GM23338 (cell line): ENCODE measurements around the gene ADORA1. TPM values are rescaled to one million over a fixed set of nuclear protein-coding genes. Genes with fewer than 3 reads are reported as not detected.

Experiments
- ATAC-seq: fragments of 200-7000 bp; cut with Tn5 transposase; 3 replicates; pipeline ENCODE4 v1.9.1; 2020
- DNase-seq: peaks from one replicate; pipeline ENCODE4 v3.0.0-alpha.2; 2015; ENCODE audit warnings: low spot score
- H2AFZ ChIP-seq: fragments of 200-600 bp; sonication (generic); 2 replicates; pipeline ENCODE4 v1.8.0; 2016; ENCODE audit warnings: antibody characterized with exemption, mild to moderate bottlenecking, moderate library complexity
- H3F3A ChIP-seq: fragments of 200-600 bp; sonication (generic); replicated peaks from 2 replicates; pipeline ENCODE4 v1.8.0; 2017; ENCODE audit warnings: antibody characterized with exemption, mixed run types, low read depth
- H3K27ac ChIP-seq: fragments of 200-600 bp; sonication (generic); 2 replicates; pipeline ENCODE4 v1.6.1; 2016; ENCODE audit warnings: low read depth
- H3K27me3 ChIP-seq: fragments of 200-600 bp; sonication (generic); 2 replicates; pipeline ENCODE4 v1.8.0; 2016; ENCODE audit warnings: mild to moderate bottlenecking, mixed run types, moderate library complexity; ENCODE audit not compliant: insufficient read depth
- H3K36me3 ChIP-seq: fragments of 200-600 bp; sonication (generic); 2 replicates; pipeline ENCODE4 v1.8.0; 2016; ENCODE audit warnings: mild to moderate bottlenecking; ENCODE audit not compliant: insufficient read depth
- H3K4me1 ChIP-seq: fragments of 200-600 bp; sonication (generic); 2 replicates; pipeline ENCODE4 v1.8.0; 2016; ENCODE audit warnings: mild to moderate bottlenecking, moderate library complexity; ENCODE audit not compliant: insufficient read depth
- H3K4me2 ChIP-seq: fragments of 200-600 bp; sonication (generic); 2 replicates; pipeline ENCODE4 v1.7.1; 2017; ENCODE audit warnings: mixed run types
- H3K4me3 ChIP-seq: fragments of 200-600 bp; sonication (generic); 2 replicates; pipeline ENCODE4 v1.6.1; 2016; ENCODE audit warnings: mixed run types
- H3K79me2 ChIP-seq: fragments of 200-600 bp; sonication (generic); replicated peaks from 2 replicates; pipeline ENCODE4 v1.8.0; 2017; ENCODE audit warnings: mild to moderate bottlenecking; ENCODE audit not compliant: insufficient read depth
- H3K9me2 ChIP-seq: fragments of 200-600 bp; sonication (generic); 2 replicates; pipeline ENCODE4 v1.8.0; 2017; ENCODE audit not compliant: insufficient read depth
- H4K20me1 ChIP-seq: fragments of 200-600 bp; sonication (generic); replicated peaks from 2 replicates; pipeline ENCODE4 v1.8.0; 2017; ENCODE audit warnings: mild to moderate bottlenecking; ENCODE audit not compliant: insufficient read depth
- H3K27ac Mint-ChIP-seq: 2 replicates; pipeline ENCODE4 v1.8.0; 2020; ENCODE audit warnings: inconsistent platforms, mild to moderate bottlenecking, moderate library complexity, mixed read lengths
- H3K27me3 Mint-ChIP-seq: 3 replicates; pipeline ENCODE4 v1.8.0; 2022; ENCODE audit warnings: low read depth, mild to moderate bottlenecking, moderate library complexity, mixed read lengths, inconsistent platforms; ENCODE audit not compliant: insufficient read depth, poor library complexity
- H3K36me3 Mint-ChIP-seq: 3 replicates; pipeline ENCODE4 v1.8.0; 2021; ENCODE audit warnings: low read depth, mild to moderate bottlenecking, inconsistent platforms, moderate library complexity, mixed read lengths
- H3K4me1 Mint-ChIP-seq: 3 replicates; pipeline ENCODE4 v1.8.0; 2020; ENCODE audit warnings: mild to moderate bottlenecking, inconsistent platforms, mixed read lengths
- H3K4me3 Mint-ChIP-seq: 3 replicates; pipeline ENCODE4 v1.8.0; 2021; ENCODE audit warnings: moderate library complexity, mild to moderate bottlenecking, inconsistent platforms, mixed read lengths
- H3K9me3 Mint-ChIP-seq: 3 replicates; pipeline ENCODE4 v1.8.0; 2020; ENCODE audit warnings: moderate library complexity, mild to moderate bottlenecking, inconsistent platforms, mixed read lengths
- CREB1 ChIP-seq: fragments of 250-450 bp; sonication (Bioruptor Pico); IDR thresholded peaks from 2 replicates; pipeline ENCODE4 v1.5.0; 2020; ENCODE audit warnings: low read depth, mild to moderate bottlenecking, moderate library complexity
- CTCF ChIP-seq, 2 experiments: fragments of 200-600 bp in 1 of 2; sonication (generic) in 1 of 2; conservative IDR thresholded peaks; 2 replicates each; pipeline versions ENCODE4 v1.5.1 to v1.6.1; 2016 to 2017; ENCODE audit warnings: antibody characterized with exemption in 2 of 2, low read depth in 2 of 2, mild to moderate bottlenecking in 2 of 2, moderate library complexity in 1 of 2
- ETS1 ChIP-seq: IDR thresholded peaks from 2 replicates; pipeline ENCODE4 v1.6.1; 2016; ENCODE audit warnings: antibody characterized with exemption
- EZH2 ChIP-seq: fragments of 200-600 bp; sonication (generic); IDR thresholded peaks from one replicate; pipeline ENCODE4 v1.8.0; 2017; ENCODE audit warnings: antibody characterized with exemption, mild to moderate bottlenecking, low read depth; ENCODE audit not compliant: unreplicated experiment
- EZH2phosphoT487 ChIP-seq: fragments of 200-600 bp; sonication (generic); IDR thresholded peaks from one replicate; pipeline ENCODE4 v1.8.1; 2018; ENCODE audit warnings: antibody characterized with exemption; ENCODE audit not compliant: unreplicated experiment
- JUNB ChIP-seq: IDR thresholded peaks from one replicate; pipeline ENCODE4 v1.6.1; 2016; ENCODE audit warnings: antibody characterized with exemption; ENCODE audit not compliant: unreplicated experiment
- POLR2AphosphoS5 ChIP-seq: IDR thresholded peaks from 2 replicates; pipeline ENCODE4 v1.6.1; 2016; ENCODE audit warnings: antibody characterized with exemption, low read depth
- REST ChIP-seq: IDR thresholded peaks from one replicate; pipeline ENCODE4 v1.6.1; 2018; ENCODE audit warnings: antibody characterized with exemption; ENCODE audit not compliant: unreplicated experiment
- ZNF114 ChIP-seq: fragments of 250-450 bp; sonication (Bioruptor Pico); IDR thresholded peaks from 2 replicates; pipeline ENCODE4 v1.5.0; 2020; ENCODE audit warnings: mild to moderate bottlenecking, moderate library complexity
- polyA plus RNA-seq: library from polyadenylated mRNA; unstranded; fragments of >200 nt; fragmentation: Nextera tagmentation; extraction: Ambion mirVana; gene quantifications from 2 replicates; pipeline ENCODE4 v1.2.1, GENCODE V29; 2016
- total RNA-seq: library from RNA; depleted of rRNA; stranded (reverse); fragments of >200 nt; shearing (Covaris generic); gene quantifications from 2 replicates; pipeline ENCODE4 v1.2.3, GENCODE V29; 2014
- TF ChIP-seq, protein P1 (sequence below): fragments of 250-450 bp; sonication (Bioruptor Pico); IDR thresholded peaks from 2 replicates; pipeline ENCODE4 v1.5.0; 2020; ENCODE audit warnings: mild to moderate bottlenecking, moderate library complexity

ADORA1 gene
- total and polyA plus RNA-seq, 2 experiments from 2014 or later, result 0.63 to 1.8 TPM

DNA sequence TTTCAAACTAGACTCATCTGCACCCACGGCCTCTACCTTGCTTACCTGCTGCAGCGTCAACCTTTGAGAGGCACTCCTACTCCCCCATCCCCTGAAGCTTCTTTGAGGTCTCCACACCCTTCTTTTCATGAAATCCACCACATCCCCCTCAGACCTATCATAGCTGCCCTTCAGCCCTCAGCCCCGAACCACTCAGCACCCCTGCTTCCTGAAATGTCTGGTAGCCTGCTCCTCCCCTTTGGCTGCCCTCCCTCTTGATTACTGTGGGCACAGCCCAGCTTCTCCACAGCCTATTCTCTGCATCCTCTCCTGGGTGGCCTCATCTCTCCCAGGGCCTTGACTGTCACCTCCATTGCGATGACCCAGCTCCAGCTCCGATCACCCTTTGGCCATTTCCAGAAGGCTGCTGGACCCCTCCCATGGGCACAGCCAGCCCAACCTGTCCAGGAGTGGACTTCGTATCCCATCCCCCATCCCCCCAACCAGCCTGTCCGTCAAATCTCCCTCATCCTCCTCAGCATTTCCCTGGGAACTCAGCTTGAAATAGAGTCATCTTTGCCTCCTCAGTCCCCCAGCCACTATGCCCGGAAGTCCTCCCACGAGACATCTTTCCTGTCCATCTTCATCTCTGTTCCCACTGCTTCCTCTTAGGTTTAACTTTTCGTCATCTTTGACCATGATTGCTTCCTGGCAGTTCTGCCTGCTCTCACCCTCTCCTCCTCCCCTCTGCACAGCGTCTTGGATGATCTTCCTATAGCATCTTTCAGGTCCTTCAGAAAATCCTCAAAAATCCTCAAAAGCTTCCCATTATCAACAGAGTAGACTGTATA, 6.1 kb upstream of the ADORA1 start (continued):
- TF ChIP-seq CTCF (conservative IDR thresholded peaks at IDR 0.05; ENCODE audit: low read depth in 2 of 2) (no peak), CREB1 (no peak), POLR2AphosphoS5 (no peak), JUNB (no peak)
- TF ChIP-seq, protein P1, sequence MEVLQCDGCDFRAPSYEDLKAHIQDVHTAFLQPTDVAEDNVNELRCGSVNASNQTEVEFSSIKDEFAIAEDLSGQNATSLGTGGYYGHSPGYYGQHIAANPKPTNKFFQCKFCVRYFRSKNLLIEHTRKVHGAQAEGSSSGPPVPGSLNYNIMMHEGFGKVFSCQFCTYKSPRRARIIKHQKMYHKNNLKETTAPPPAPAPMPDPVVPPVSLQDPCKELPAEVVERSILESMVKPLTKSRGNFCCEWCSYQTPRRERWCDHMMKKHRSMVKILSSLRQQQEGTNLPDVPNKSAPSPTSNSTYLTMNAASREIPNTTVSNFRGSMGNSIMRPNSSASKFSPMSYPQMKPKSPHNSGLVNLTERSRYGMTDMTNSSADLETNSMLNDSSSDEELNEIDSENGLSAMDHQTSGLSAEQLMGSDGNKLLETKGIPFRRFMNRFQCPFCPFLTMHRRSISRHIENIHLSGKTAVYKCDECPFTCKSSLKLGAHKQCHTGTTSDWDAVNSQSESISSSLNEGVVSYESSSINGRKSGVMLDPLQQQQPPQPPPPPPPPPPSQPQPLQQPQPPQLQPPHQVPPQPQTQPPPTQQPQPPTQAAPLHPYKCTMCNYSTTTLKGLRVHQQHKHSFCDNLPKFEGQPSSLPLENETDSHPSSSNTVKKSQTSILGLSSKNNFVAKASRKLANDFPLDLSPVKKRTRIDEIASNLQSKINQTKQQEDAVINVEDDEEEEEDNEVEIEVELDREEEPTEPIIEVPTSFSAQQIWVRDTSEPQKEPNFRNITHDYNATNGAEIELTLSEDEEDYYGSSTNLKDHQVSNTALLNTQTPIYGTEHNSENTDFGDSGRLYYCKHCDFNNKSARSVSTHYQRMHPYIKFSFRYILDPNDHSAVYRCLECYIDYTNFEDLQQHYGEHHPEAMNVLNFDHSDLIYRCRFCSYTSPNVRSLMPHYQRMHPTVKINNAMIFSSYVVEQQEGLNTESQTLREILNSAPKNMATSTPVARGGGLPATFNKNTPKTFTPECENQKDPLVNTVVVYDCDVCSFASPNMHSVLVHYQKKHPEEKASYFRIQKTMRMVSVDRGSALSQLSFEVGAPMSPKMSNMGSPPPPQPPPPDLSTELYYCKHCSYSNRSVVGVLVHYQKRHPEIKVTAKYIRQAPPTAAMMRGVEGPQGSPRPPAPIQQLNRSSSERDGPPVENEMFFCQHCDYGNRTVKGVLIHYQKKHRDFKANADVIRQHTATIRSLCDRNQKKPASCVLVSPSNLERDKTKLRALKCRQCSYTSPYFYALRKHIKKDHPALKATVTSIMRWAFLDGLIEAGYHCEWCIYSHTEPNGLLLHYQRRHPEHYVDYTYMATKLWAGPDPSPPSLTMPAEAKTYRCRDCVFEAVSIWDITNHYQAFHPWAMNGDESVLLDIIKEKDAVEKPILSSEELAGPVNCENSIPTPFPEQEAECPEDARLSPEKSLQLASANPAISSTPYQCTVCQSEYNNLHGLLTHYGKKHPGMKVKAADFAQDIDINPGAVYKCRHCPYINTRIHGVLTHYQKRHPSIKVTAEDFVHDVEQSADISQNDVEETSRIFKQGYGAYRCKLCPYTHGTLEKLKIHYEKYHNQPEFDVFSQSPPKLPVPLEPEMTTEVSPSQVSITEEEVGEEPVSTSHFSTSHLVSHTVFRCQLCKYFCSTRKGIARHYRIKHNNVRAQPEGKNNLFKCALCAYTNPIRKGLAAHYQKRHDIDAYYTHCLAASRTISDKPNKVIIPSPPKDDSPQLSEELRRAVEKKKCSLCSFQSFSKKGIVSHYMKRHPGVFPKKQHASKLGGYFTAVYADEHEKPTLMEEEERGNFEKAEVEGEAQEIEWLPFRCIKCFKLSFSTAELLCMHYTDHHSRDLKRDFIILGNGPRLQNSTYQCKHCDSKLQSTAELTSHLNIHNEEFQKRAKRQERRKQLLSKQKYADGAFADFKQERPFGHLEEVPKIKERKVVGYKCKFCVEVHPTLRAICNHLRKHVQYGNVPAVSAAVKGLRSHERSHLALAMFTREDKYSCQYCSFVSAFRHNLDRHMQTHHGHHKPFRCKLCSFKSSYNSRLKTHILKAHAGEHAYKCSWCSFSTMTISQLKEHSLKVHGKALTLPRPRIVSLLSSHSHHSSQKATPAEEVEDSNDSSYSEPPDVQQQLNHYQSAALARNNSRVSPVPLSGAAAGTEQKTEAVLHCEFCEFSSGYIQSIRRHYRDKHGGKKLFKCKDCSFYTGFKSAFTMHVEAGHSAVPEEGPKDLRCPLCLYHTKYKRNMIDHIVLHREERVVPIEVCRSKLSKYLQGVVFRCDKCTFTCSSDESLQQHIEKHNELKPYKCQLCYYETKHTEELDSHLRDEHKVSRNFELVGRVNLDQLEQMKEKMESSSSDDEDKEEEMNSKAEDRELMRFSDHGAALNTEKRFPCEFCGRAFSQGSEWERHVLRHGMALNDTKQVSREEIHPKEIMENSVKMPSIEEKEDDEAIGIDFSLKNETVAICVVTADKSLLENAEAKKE (CRISPR knock-in tag), result no peak

DNA sequence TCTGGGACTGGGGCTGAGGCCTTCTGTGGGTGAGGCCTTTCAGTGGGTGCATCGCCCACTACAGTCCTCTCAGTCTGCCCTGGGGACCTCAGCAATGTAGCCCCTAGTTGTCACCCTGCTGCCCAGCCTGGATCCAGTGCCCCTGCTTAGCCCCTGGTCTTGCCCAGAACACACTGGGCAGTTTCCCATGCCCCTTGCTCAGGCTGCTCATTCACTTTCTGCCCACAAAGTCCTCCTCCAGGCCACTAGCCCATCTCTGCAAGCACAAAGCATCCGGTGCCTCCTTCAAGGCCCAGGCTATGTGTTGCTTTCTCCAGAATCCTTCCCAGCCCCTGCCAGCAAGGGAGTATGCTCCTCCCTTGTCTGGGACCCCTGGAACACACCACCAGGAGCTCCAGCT, 5.4 kb upstream of the ADORA1 start:
- H3F3A ChIP-seq, result 0 out of 2 replicates have a peak, but pooled peaks cover 3% of the 10 kb centered on the region
- DNase-seq, result no peak
- peaks cover 28% of the 10 kb centered on the region for H3K27me3 Mint-ChIP-seq
- TF ChIP-seq POLR2AphosphoS5 (no peak), JUNB (no peak), EZH2 (no peak), CREB1 (no peak), ZNF114 (no peak), EZH2phosphoT487 (no peak), ETS1 (no peak), REST (no peak)

More for the DNA sequence above, 5.4 kb upstream of the ADORA1 start:
- Histone ChIP-seq H2AFZ (no peak overlapping the region), H3K9me2 (no peaks in the 10 kb centered on the region), H4K20me1 (no peaks in the 10 kb centered on the region), H3K4me1 (peaks cover 13% of the 10 kb centered on the region), H3K4me2 (no peak overlapping the region), H3K27ac (no peak overlapping the region), H3K27me3 (peaks cover 15% of the 10 kb centered on the region), H3K36me3 (no peaks in the 10 kb centered on the region), H3K4me3 (no peak overlapping the region), H3K79me2 (no peaks in the 10 kb centered on the region)
- no peaks in the 10 kb centered on the region; the same call in 2 of the 3 replicates for H3K9me3 Mint-ChIP-seq
- H3K4me1 Mint-ChIP-seq, result peaks cover 28% of the 10 kb centered on the region
- no peak for ATAC-seq
- no peak overlapping the region for H3K4me3 Mint-ChIP-seq
- no peaks in the 10 kb centered on the region for H3K36me3 Mint-ChIP-seq
- no peak overlapping the region for H3K27ac Mint-ChIP-seq
